ENCODE measurements around the gene ANKRD65.

GRCh38 chr1:1438531-1439381 is 17.7 kb upstream of the ANKRD65 start:
- TF ChIP-seq POLR2A (IDR thresholded peaks at IDR 0.05; ENCODE audit: low read depth, low read length) (no peak), SPI1 (IDR thresholded peaks at IDR 0.05; ENCODE audit: low read depth, low read length) (no peak), POLR2AphosphoS5 (IDR thresholded peaks at IDR 0.05; ENCODE audit: low read depth, low read length) (no peak)

All from GM12891 (cell line).